ENCODE data around the gene POLH. TPM values are rescaled to one million over a fixed set of nuclear protein-coding genes. Genes with fewer than 3 reads are reported as not detected.
"Not testable (repeated sequence)": the region's sequence is repeated elsewhere in the genome, so short reads cannot be mapped to it uniquely, and the experiment has no call there.

Gene POLH
- total RNA-seq, 4 donors from 2014 or later, result 14.2 to 24.3 (median 17.0) TPM

GRCh38 chr6:43644940-43645612, 69.1 kb downstream of the POLH start, which contains the start of gene RSPH9:
Gene RSPH9 (plus strand): TSS chr6:43645036. CDS start chr6:43645099, 63 bp downstream.
- TF ChIP-seq POLR2AphosphoS5 (IDR thresholded peaks at IDR 0.05) (no peak), EP300 (IDR thresholded peaks at IDR 0.05) (no peak), CTCF (IDR thresholded peaks at IDR 0.05) (no peak), POLR2A (IDR thresholded peaks at IDR 0.05) (no peak)
- peak within 1 kb of the TSS; percentile 45 for H3K4me3 ChIP-seq
- H3K27ac ChIP-seq, result no peak within 1 kb of the TSS
- 8% methylated on average over 52 of the region's 52 CpGs for WGBS
- H3K27me3 ChIP-seq, result no peaks in the 10 kb centered on the region
- DNase-seq (ENCODE audit: low spot score in 2 of 2), result peak; percentile 81 to 87
- H3K36me3 ChIP-seq, result peaks cover 17% of the 10 kb centered on the region
- H3K4me1 ChIP-seq, result peaks cover 10% of the 10 kb centered on the region
- no peaks in the 10 kb centered on the region for H3K9me3 ChIP-seq

GRCh38 chr6:43645613-43645964, 69.6 kb downstream of the POLH start:
- no peak overlapping the region for H3K27ac ChIP-seq
- H3K4me3 ChIP-seq, result peak overlapping the region; percentile 45
- peaks cover 11% of the 10 kb centered on the region for H3K36me3 ChIP-seq
- H3K9me3 ChIP-seq, result no peaks in the 10 kb centered on the region
- no peak for TF ChIP-seq POLR2AphosphoS5 (IDR thresholded peaks at IDR 0.05)
- no peak for TF ChIP-seq CTCF (IDR thresholded peaks at IDR 0.05)
- TF ChIP-seq POLR2A (IDR thresholded peaks at IDR 0.05), result no peak
- no peak for TF ChIP-seq EP300 (IDR thresholded peaks at IDR 0.05)
- DNase-seq (ENCODE audit: low spot score in 2 of 2), result no peak
- no peaks in the 10 kb centered on the region for H3K27me3 ChIP-seq
- H3K4me1 ChIP-seq, result peaks cover 10% of the 10 kb centered on the region
- 7% methylated on average over 9 of the region's 9 CpGs for WGBS

GRCh38 chr6:43647613-43648012, 71.6 kb downstream of the POLH start:
- Histone ChIP-seq H3K4me3 (no peak overlapping the region), H3K27ac (no peak overlapping the region), H3K27me3 (no peaks in the 10 kb centered on the region), H3K36me3 (no peaks in the 10 kb centered on the region), H3K4me1 (peaks cover 10% of the 10 kb centered on the region), H3K9me3 (no peaks in the 10 kb centered on the region)
- TF ChIP-seq POLR2AphosphoS5 (IDR thresholded peaks at IDR 0.05) (no peak), POLR2A (IDR thresholded peaks at IDR 0.05) (no peak), CTCF (IDR thresholded peaks at IDR 0.05) (no peak), EP300 (IDR thresholded peaks at IDR 0.05) (no peak)
- DNase-seq (ENCODE audit: low spot score in 2 of 2), result no peak
- WGBS, result 100% methylated on average over 3 of the region's 3 CpGs

- Histone ChIP-seq H3K9me3 (no peaks in the 10 kb centered on the region), H3K36me3 (no peaks in the 10 kb centered on the region), H3K27ac (no peak overlapping the region), H3K27me3 (no peaks in the 10 kb centered on the region), H3K4me1 (peaks cover 10% of the 10 kb centered on the region), H3K4me3 (no peak overlapping the region)
- 88% methylated on average over 2 of the region's 2 CpGs for WGBS
- TF ChIP-seq POLR2A (IDR thresholded peaks at IDR 0.05), result no peak
- no peak for TF ChIP-seq POLR2AphosphoS5 (IDR thresholded peaks at IDR 0.05)
- TF ChIP-seq CTCF (IDR thresholded peaks at IDR 0.05), result no peak
- no peak for TF ChIP-seq EP300 (IDR thresholded peaks at IDR 0.05)
- DNase-seq (ENCODE audit: low spot score in 2 of 2), result no peak
These were observed 72.3 kb downstream of the POLH start for GRCh38 chr6:43648248-43648647.

- H3K27ac ChIP-seq; H3K9me3 ChIP-seq; H3K4me3 ChIP-seq; H3K4me1 ChIP-seq; H3K27me3 ChIP-seq; H3K36me3 ChIP-seq; DNase-seq (ENCODE audit: low spot score in 2 of 2): not testable (repeated sequence)
- 89% methylated on average over 2 of the region's 2 CpGs for WGBS
These were observed 76.8 kb downstream of the POLH start for GRCh38 chr6:43652822-43653221.
